Subcutaneous adipose tissue (tissue), 4 donors: Measurements from ENCODE around the gene PROM1. TPM values are rescaled to one million over a fixed set of nuclear protein-coding genes. Genes with fewer than 3 reads are reported as not detected.

ENCODE experiments used
- total RNA-seq, 4 donors: library from RNA; depleted of rRNA; stranded (reverse); fragments of >200 nt; gene quantifications; one replicate each; pipeline ENCODE4 v1.1.0, GENCODE V29; 2016
- TF ChIP-seq, protein P1 (sequence below): fragments of 450-650 bp; IDR thresholded peaks from one replicate; pipeline ENCODE4 v1.5.1; 2016; ENCODE audit warnings: low read depth, mild to moderate bottlenecking, control low read depth, antibody characterized with exemption, moderate library complexity

PROM1 gene
- total RNA-seq, 4 donors from 2014 or later: 0.16 TPM; not detected in 3

DNA sequence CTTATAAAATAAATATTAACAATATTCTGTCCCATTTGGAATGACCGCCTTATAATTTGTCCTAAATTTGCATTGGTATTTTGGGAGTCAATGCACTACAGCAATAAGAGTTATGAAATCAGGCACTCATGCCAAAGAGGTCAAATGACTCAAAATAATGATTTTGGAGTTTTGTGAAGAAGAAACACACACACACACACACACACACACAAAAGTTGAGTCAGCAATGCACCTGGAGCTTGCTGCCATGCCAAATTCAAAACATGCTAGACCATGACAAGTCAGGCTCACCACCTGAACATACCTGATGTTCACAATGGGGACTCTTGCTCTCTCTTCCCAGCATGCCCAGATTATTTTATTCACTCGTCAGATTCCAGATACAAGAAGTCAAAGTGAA lies 56.7 kb downstream of the PROM1 start:
- TF ChIP-seq, protein P1, sequence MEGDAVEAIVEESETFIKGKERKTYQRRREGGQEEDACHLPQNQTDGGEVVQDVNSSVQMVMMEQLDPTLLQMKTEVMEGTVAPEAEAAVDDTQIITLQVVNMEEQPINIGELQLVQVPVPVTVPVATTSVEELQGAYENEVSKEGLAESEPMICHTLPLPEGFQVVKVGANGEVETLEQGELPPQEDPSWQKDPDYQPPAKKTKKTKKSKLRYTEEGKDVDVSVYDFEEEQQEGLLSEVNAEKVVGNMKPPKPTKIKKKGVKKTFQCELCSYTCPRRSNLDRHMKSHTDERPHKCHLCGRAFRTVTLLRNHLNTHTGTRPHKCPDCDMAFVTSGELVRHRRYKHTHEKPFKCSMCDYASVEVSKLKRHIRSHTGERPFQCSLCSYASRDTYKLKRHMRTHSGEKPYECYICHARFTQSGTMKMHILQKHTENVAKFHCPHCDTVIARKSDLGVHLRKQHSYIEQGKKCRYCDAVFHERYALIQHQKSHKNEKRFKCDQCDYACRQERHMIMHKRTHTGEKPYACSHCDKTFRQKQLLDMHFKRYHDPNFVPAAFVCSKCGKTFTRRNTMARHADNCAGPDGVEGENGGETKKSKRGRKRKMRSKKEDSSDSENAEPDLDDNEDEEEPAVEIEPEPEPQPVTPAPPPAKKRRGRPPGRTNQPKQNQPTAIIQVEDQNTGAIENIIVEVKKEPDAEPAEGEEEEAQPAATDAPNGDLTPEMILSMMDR: no peak

DNA sequence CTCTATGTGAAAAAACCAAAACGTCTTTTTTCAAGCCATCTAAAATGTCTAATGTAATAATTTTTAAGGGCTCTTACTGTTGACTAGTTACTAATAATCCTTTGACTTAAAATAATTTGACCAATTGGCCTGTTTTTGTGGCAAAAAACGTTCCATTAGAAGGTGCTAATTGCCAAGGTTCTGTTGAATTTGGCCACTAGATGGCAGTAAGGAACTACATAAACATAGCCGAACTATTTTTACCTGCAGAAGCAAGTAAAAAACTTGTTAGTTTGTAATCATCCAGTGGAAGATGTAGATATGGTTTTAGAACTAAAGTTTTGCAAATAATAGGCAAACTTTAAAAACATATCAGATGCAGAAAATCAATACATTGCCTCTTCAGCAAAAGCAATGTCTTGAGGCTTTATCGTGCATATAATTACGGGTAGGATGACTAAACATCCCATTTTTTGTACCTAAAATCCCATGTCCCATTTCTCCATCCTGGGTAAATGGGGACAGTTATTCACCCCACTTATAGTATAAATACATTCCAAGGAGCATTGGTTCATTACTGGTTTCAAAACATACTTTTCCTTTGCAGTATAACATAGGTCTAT lies 57.6 kb downstream of the PROM1 start:
- TF ChIP-seq, protein P1: no peak

DNA sequence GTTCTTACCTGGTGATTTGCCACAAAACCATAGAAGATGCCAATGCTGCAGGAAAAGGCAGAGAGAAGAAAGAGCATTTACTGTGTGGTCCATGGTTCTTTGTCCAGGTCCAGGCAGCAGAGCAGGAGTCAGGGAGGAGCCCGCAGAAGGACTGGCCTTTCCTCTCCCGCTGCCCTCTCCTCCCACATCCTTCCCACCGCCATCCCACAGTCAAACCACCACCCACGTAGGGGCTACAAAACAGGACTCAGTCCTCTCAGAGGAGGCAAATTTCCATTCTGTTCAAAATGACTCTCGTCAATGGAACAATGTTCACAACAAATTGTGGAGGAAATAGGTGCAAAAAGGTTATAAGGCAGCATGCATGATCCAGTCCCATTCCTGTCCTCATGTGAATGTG lies 58.6 kb downstream of the PROM1 start:
- TF ChIP-seq, protein P1: no peak

DNA sequence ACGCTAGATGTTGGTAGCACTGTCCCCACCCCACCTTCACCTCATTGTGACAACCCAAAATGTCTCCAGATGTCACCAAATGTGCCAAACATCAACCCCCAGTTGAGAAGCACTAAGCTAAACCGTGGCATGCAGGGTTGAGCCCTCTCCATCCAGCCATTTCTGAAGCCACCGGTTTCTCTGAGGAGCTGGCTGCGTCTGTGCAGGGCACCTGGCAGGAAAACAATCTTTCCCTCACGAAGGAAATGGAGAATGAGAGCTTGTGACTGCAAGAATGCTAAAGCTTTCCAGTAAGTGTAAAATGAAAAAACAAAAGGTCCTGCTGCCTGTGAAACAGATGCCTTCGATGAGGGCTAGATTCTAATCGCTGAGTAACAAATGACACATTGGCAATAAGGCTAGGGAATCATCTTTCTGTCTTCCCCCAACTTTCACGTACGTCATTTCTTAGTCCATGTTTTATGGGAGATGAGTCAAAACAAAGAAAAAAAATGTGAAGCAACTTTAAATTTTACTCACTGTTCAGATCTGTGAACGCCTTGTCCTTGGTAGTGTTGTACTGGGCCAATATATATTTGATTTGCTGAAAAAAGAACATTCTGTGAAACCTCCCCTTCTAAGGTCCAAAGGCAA lies 59.9 kb downstream of the PROM1 start:
- TF ChIP-seq, protein P1: no peak

DNA sequence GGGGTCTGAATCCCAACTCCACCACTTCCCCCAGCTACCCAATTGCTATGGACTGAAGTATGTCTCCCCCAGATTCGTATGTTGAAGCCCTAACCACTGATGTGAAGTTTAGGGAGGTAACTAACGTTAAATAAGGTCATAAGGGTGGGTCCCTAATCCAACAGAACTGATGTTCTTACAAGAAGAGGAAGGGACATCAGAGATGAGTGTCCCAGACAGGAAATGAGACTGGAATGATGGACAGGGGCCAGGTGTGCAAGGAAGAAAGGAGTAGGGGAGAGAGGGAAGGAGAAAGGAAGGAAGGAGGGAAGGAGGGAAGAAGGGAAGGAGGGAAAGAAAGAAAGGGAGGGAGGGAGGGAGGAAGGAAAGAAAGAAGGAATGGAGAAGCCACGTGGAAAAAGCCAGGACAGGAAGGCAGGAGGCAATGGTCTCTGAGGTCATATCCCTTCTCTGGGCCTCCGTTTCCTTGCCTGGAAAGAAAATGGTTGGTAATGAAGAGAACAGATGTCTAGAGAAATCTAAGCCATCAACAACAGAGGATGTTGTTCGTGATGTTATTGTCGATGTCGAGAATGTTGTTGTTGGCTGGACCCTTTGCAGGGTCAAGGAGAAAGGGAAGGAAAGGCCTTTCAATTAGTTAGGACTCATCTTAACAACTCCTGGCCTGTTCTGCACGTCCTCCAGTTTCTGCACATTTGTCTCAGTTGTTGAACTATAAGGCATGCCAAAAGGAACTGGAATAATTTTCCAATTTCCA lies 61.8 kb downstream of the PROM1 start:
- TF ChIP-seq, protein P1: no peak

DNA sequence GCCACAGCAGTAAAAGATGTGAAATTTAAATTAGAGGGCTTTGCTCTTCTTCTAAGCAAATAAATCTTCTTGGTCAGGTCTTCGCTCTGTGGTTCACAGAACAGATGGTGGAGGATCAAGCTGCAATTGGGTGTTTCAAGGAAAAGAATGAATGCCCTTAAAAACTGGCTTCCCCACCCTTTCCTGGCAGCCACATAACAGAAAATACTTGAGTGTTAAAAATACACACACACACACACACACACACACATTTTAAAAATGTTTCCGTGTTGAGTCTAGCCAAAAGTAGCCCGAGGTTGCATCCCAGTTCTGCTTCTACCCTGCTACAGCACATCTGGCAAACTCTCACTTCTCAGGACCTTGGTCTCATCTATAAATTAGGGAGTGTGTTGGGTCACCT lies 64.2 kb downstream of the PROM1 start:
- TF ChIP-seq, protein P1: no peak

DNA sequence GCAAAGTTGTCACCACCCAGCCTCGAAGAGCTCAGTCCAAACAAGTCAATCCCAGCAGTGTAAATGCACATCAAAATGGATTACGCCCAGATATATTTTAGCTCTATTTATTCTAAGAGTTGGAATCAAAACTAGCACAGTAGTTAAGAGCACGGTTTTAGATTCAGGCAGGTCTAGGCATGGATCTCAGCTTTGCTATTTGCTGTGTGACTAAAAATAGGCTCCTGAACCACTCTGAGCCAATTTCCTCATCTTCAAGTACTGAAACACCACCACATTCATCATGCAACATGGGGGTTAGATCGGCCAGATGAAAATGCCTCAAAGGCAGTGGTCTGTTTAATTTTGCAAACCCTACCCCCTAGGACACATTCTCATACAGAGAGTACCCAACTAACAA lies 65.0 kb downstream of the PROM1 start:
- TF ChIP-seq, protein P1: no peak
